Pancreas (tissue), 10 donors: Measurements from ENCODE around the gene GATD1. TPM values are rescaled to one million over a fixed set of nuclear protein-coding genes. Genes with fewer than 3 reads are reported as not detected.

Source experiments
- ATAC-seq, 4 donors: fragments of 200-7000 bp; cut with Tn5 transposase; one replicate each; pipeline versions ENCODE4 v1.8.0 to v1.9.1; 2020; ENCODE audit warnings: mild to moderate bottlenecking in 4 of 4, moderate library complexity in 4 of 4
- DNase-seq, 6 donors: peaks; one replicate each; pipeline ENCODE4 v3.0.0-alpha.2; 2020
- FAIRE-seq: peaks from 2 replicates; lab custom pipeline; 2012; peaks lifted over from hg19 to GRCh38; lab: Jason Lieb, UNC
- H3K27ac ChIP-seq, 4 donors: fragments of 200-600 bp; sonication (generic); 1 replicate in 3 of 4; 2 replicates in 1 of 4; pipeline versions ENCODE4 v1.5.0 to v1.8.0; 2020
- H3K27me3 ChIP-seq, 4 donors: fragments of 200-600 bp; one replicate each; pipeline ENCODE4 v1.8.0; 2021
- H3K36me3 ChIP-seq, 3 donors: fragments of 200-600 bp; sonication (generic) in 1 of 3; one replicate each; pipeline versions ENCODE4 v1.5.0 to v1.8.0; 2020 to 2021
- H3K4me1 ChIP-seq, 3 donors: fragments of 200-600 bp; one replicate each; pipeline ENCODE4 v1.8.0; 2021
- H3K4me3 ChIP-seq, 4 donors: fragments of 200-600 bp; sonication (generic) in 2 of 4; one replicate each; pipeline versions ENCODE4 v1.5.0 to v1.8.0; 2020 to 2021
- H3K9me3 ChIP-seq, 4 donors: fragments of 200-600 bp; one replicate each; pipeline ENCODE4 v1.8.0; 2021
- CTCF ChIP-seq, 4 donors: fragments of 200-600 bp; sonication (generic) in 3 of 4; IDR thresholded peaks; one replicate each; pipeline versions ENCODE4 v1.5.0 to v1.8.0; 2021; ENCODE audit warnings: antibody characterized with exemption in 4 of 4
- WGBS, 2 donors: extraction: QIAGEN DNeasy Blood & Tissue Kit; methylation state at CpG; one replicate each; pipeline ENCODE4 v1.1.7; 2013; 5-methylcytosine and 5-hydroxymethylcytosine counted together
- intact Hi-C, 3 donors: fragments of 100-400 bp; cut with DNase I; formaldehyde crosslinking; loops; one replicate each; pipeline versions ENCODE4 v1.11.1 to v1.14.2; 2022
- polyA plus RNA-seq, 2 donors: library from polyadenylated mRNA; stranded (reverse); fragments of 200-250 nt; gene quantifications; one replicate each; pipeline ENCODE4 v1.2.3, GENCODE V29; 2013
- total RNA-seq, 6 donors: library from RNA; stranded (reverse); fragmentation: NEBNext Ultra II Directional in 4 of 6; extraction: Animal tissue kit (Norgen Biotek cat#: 25700) in 4 of 6; gene quantifications; one replicate each; pipeline versions ENCODE4 v1.2.1 to v1.2.4, GENCODE V29; 2021 to 2023
- donor health status: healthy with polysubstance abuse.
- donor health status: DM: no; HTN: no; CAD: no; lungs with moderate emphysema.
- donor health status: DM: no; HTN: no; CAD: no.
- donor health status: control.
- donor health status: control.
- donor health status: Bipolar disorder and iron deficiency.
- donor health status: DM: yes; HTN: yes; CAD: no.
- donor health status: DM: no; HTN: no; CAD: no.
- donor health status: DM: no; HTN: no; CAD: no.
- donor health status: DM: yes; HTN: yes; CAD: no.

GATD1 gene
- total and polyA plus RNA-seq, 8 donors = 13.6 to 43.2 (median 21.5) TPM

- ATAC-seq (no peak), FAIRE-seq (no peak), DNase-seq (peak in 5 of 6 donors; percentile 19 to 66 (median 48))
- WGBS, 2 donors = 39 to 58% methylated on average over 15 of the region's 15 CpGs
- Histone ChIP-seq H3K27ac (no peak overlapping the region), H3K36me3 (no peaks in the 10 kb centered on the region), H3K27me3 (no peaks in the 10 kb centered on the region), H3K4me1 (peaks cover 8 to 15% (median 11%) of the 10 kb centered on the region in 3 donors), H3K9me3 (no peaks in the 10 kb centered on the region), H3K4me3 (no peak overlapping the region)
- no peak for TF ChIP-seq CTCF (IDR thresholded peaks at IDR 0.05)
- intact Hi-C loops = loop anchor here in 1 of 3 donors (10.0 kb wide), 1 partner anchor 174 kb away; no protein-coding TSS in a partner anchor
These were observed 48.3 kb downstream of the GATD1 start for GRCh38 chr11:728901-729491.

GRCh38 chr11:727859-728748 lies 49.2 kb downstream of the GATD1 start:
- 24 to 28% methylated on average over 31 of the region's 31 CpGs for WGBS, 2 donors
- ATAC-seq (peak; percentile 70 to 87 (median 84)), FAIRE-seq (no peak), DNase-seq (peak; percentile 78 to 96 (median 92))
- no peaks in the 10 kb centered on the region for H3K27me3 ChIP-seq
- peak overlapping the region; percentile 8 to 86 (median 18) for H3K27ac ChIP-seq
- H3K36me3 ChIP-seq = no peaks in the 10 kb centered on the region
- intact Hi-C loops = loop anchor here in 1 of 3 donors (10.0 kb wide), 1 partner anchor 173 kb away; no protein-coding TSS in a partner anchor
- H3K4me3 ChIP-seq = no peak overlapping the region
- no peaks in the 10 kb centered on the region for H3K9me3 ChIP-seq
- peaks cover 8 to 15% (median 11%) of the 10 kb centered on the region in 3 donors for H3K4me1 ChIP-seq
- peak; percentile 94 to 99 (median 96) for TF ChIP-seq CTCF (IDR thresholded peaks at IDR 0.05)

- DNase-seq = peak; percentile 20 to 81 (median 40)
- intact Hi-C loops = loop anchor here in 1 of 3 donors (10.0 kb wide), 1 partner anchor 172 kb away; no protein-coding TSS in a partner anchor
- Histone ChIP-seq H3K4me1 (peaks cover 8 to 15% (median 11%) of the 10 kb centered on the region in 3 donors), H3K27ac (peak overlapping the region in 3 of 4 donors; percentile 27 to 86 (median 68)), H3K9me3 (no peaks in the 10 kb centered on the region), H3K36me3 (no peaks in the 10 kb centered on the region), H3K4me3 (no peak overlapping the region), H3K27me3 (no peaks in the 10 kb centered on the region)
- WGBS, 2 donors = 83 to 84% methylated on average over 12 of the region's 12 CpGs
- no peak for ATAC-seq
- FAIRE-seq = no peak
- TF ChIP-seq CTCF (IDR thresholded peaks at IDR 0.05) = no peak
These were observed 50.0 kb downstream of the GATD1 start for GRCh38 chr11:727281-727701.

- ATAC-seq (peak; percentile 58 to 70 (median 64)), FAIRE-seq (no peak), DNase-seq (peak; percentile 81 to 95 (median 91))
- peaks cover 8 to 15% (median 11%) of the 10 kb centered on the region in 3 donors for H3K4me1 ChIP-seq
- WGBS, 2 donors = 17 to 19% methylated on average over 60 to 61 of the region's 61 CpGs
- peak overlapping the region; percentile 68 to 86 (median 69) for H3K27ac ChIP-seq
- no peaks in the 10 kb centered on the region for H3K9me3 ChIP-seq
- intact Hi-C loops = loop anchor here in 1 of 3 donors (10.0 kb wide), 1 partner anchor 172 kb away; no protein-coding TSS in a partner anchor
- no peaks in the 10 kb centered on the region for H3K27me3 ChIP-seq
- no peaks in the 10 kb centered on the region for H3K36me3 ChIP-seq
- no peak for TF ChIP-seq CTCF (IDR thresholded peaks at IDR 0.05)
- H3K4me3 ChIP-seq = peak overlapping the region in 2 of 4 donors; percentile 30 to 47
These were observed 50.7 kb downstream of the GATD1 start for GRCh38 chr11:726278-727220.
